Measurements from ENCODE around the gene BEND7. TPM values are rescaled to one million over a fixed set of nuclear protein-coding genes. Genes with fewer than 3 reads are reported as not detected.

Gene BEND7
- total and polyA plus RNA-seq, 2 of the 4 experiments (the other 2 are of a cell fraction): 2.3 to 3.5 TPM

- no peak for TF ChIP-seq FOS (IDR thresholded peaks at IDR 0.05; ENCODE audit: low read depth, low read length)
Measured at GRCh38 chr10:13536674-13537366, 8.0 kb upstream of the BEND7 start (continued).

GRCh38 chr10:13535346-13535745 is 6.5 kb upstream of the BEND7 start:
- no peak for DNase-seq
- H4K91ac ChIP-seq (ENCODE audit: insufficient read depth, low read depth, low read length): no peak overlapping the region
- CTCF ChIA-PET: no interaction called here
- TF ChIP-seq CTCF (conservative IDR thresholded peaks at IDR 0.05; ENCODE audit: low read depth, low read length) (no peak), SMC3 (IDR thresholded peaks at IDR 0.05; ENCODE audit: low read depth, low read length) (no peak), ELK1 (IDR thresholded peaks at IDR 0.05; ENCODE audit: borderline replicate concordance, low read depth, low read length) (no peak), BHLHE40 (IDR thresholded peaks at IDR 0.05; ENCODE audit: low read depth, low read length) (no peak), RAD21 (IDR thresholded peaks at IDR 0.05; ENCODE audit: low read length) (no peak), POLR2A (IDR thresholded peaks at IDR 0.05; ENCODE audit: low read depth, low read length) (no peak), MXI1 (IDR thresholded peaks at IDR 0.05; ENCODE audit: borderline replicate concordance, low read depth, low read length) (no peak), MAZ (IDR thresholded peaks at IDR 0.05; ENCODE audit: borderline replicate concordance, low read depth, low read length) (no peak), CEBPB (IDR thresholded peaks at IDR 0.05; ENCODE audit: low read depth, low read length) (no peak), RCOR1 (IDR thresholded peaks at IDR 0.05; ENCODE audit: insufficient replicate concordance, low read length) (no peak), MAFK (IDR thresholded peaks at IDR 0.05; ENCODE audit: low read depth, low read length) (no peak), FOS (IDR thresholded peaks at IDR 0.05; ENCODE audit: low read depth, low read length) (no peak), RFX5 (IDR thresholded peaks at IDR 0.05; ENCODE audit: low read depth, low read length) (no peak)

More at GRCh38 chr10:13535346-13535745, 6.5 kb upstream of the BEND7 start:
- Histone ChIP-seq H2AFZ (replicated peaks; ENCODE audit: low read length, poor library complexity) (no peak overlapping the region), H3K9ac (ENCODE audit: low read depth, low read length) (no peak overlapping the region), H2AK5ac (ENCODE audit: low read depth, low read length) (no peak overlapping the region), H4K20me1 (ENCODE audit: insufficient read depth, low read length) (no peaks in the 10 kb centered on the region), H3K79me1 (ENCODE audit: low read depth in 1 of 2, low read length in 2 of 2) (no peaks in the 10 kb centered on the region), H3K4me1 (ENCODE audit: control insufficient read depth, insufficient read depth, low read length) (no peaks in the 10 kb centered on the region), H3K4me3 (ENCODE audit: insufficient read depth, low read depth, low read length) (no peak overlapping the region), H3K56ac (ENCODE audit: extremely low read depth, insufficient read depth, low read length) (no peak overlapping the region), H3K18ac (ENCODE audit: low read depth, low read length) (no peak overlapping the region), H2BK5ac (ENCODE audit: low read depth, low read length, poor library complexity, severe bottlenecking) (no peak overlapping the region), H4K8ac (ENCODE audit: low read depth in 2 of 2, low read length in 2 of 2) (no peak overlapping the region), H3K23ac (ENCODE audit: low read depth, low read length) (no peak overlapping the region), H3K4ac (ENCODE audit: low read depth, low read length) (no peak overlapping the region), H2BK20ac (ENCODE audit: low read depth, low read length) (no peak overlapping the region), H3K4me2 (ENCODE audit: low read depth, low read length) (no peak overlapping the region), H3K9me1 (ENCODE audit: insufficient read depth, low read length) (no peaks in the 10 kb centered on the region), H2AK9ac (replicated peaks; ENCODE audit: low read depth, low read length, poor library complexity) (no peak overlapping the region), H3K27me3 (ENCODE audit: control insufficient read depth, insufficient read depth, low read length) (peaks cover 11% of the 10 kb centered on the region), H2BK15ac (ENCODE audit: low read depth, low read length) (no peak overlapping the region), H3K14ac (replicated peaks; ENCODE audit: low read depth, low read length) (no peak overlapping the region), H4K5ac (ENCODE audit: low read depth, low read length) (no peak overlapping the region), H3K36me3 (ENCODE audit: control insufficient read depth, insufficient read depth, low read length) (no peaks in the 10 kb centered on the region), H2BK120ac (ENCODE audit: low read depth, low read length) (no peak overlapping the region), H3K9me3 (ENCODE audit: control insufficient read depth, insufficient read depth, low read length) (peaks cover 3% of the 10 kb centered on the region; the same call in 1 of the 2 replicates), H3K27ac (ENCODE audit: insufficient read depth, low read length) (no peak overlapping the region)
- no peak for ATAC-seq (ENCODE audit: low read depth)
- intact Hi-C loops (cut with micrococcal nuclease) (no loop called here), dilution Hi-C loops (cut with HindIII; ENCODE audit: low sequenced_read_pairs, unreplicated experiment) (no loop called here), in situ Hi-C loops (cut with MboI; ENCODE audit: low sequenced_read_pairs) (loop anchor here (10.0 kb wide), 1 partner anchor 161 kb away; no protein-coding TSS in a partner anchor)
- 71% methylated on average over 2 of the region's 4 CpGs; no CpG with 5 or more reads in 1 of the 2 experiments for WGBS, 2 experiments (ENCODE audit: extremely low coverage in 2 of 2, insufficient read length in 1 of 2)
- BruUV-seq (replicated peaks): no TSS peak
- POLR2A ChIA-PET (ENCODE audit: unreplicated experiment): no interaction called here

Data from IMR-90 (cell line).